ENCODE measurements around the gene SCNN1G. TPM values are rescaled to one million over a fixed set of nuclear protein-coding genes. Genes with fewer than 3 reads are reported as not detected.
A peak's percentile ranks its signal among the peaks of the same experiment; 100 is the strongest.

SCNN1G gene
- polyA plus RNA-seq, 3 donors = not detected

GRCh38 chr16:23222929-23223328 lies 40.4 kb downstream of the SCNN1G start:
- Histone ChIP-seq H3K27ac (ENCODE audit: low read depth in 1 of 2, low read length in 2 of 2) (no peak overlapping the region), H3K4me3 (replicated peaks in 1 of 3; ENCODE audit: low read depth in 2 of 3, low read length in 3 of 3) (no peak overlapping the region), H3K4me1 (ENCODE audit: control insufficient read depth in 1 of 2, insufficient read depth in 2 of 2, low read length in 2 of 2) (no peaks in the 10 kb centered on the region), H3K9me3 (replicated peaks in 1 of 2; ENCODE audit: control insufficient read depth in 1 of 2, insufficient read depth in 1 of 2, low read length in 2 of 2) (no peaks in the 10 kb centered on the region), H3K79me2 (ENCODE audit: insufficient read depth, low read length) (no peaks in the 10 kb centered on the region), H4K20me1 (ENCODE audit: insufficient read depth, low read length) (no peaks in the 10 kb centered on the region), H3K36me3 (replicated peaks in 1 of 2; ENCODE audit: control insufficient read depth in 1 of 2, insufficient read depth in 2 of 2, low read length in 2 of 2) (no peaks in the 10 kb centered on the region), H3K27me3 (ENCODE audit: control insufficient read depth in 2 of 2, insufficient read depth in 2 of 2, low read length in 2 of 2) (peaks cover 0 to 2% of the 10 kb centered on the region in 2 donors), H3K4me2 (replicated peaks; ENCODE audit: extremely low read depth, low read length, poor library complexity, severe bottlenecking) (no peak overlapping the region), H3K9ac (ENCODE audit: insufficient read depth, low read length, poor library complexity, severe bottlenecking) (no peak overlapping the region), H2AFZ (ENCODE audit: insufficient read depth, low read depth, low read length, poor library complexity, severe bottlenecking) (no peak overlapping the region)
- peaks cover 0 to 6% (median 3%) of the 10 kb centered on the region in 7 donors for H3K9me3 Mint-ChIP-seq
- no peaks in the 10 kb centered on the region for H3K36me3 Mint-ChIP-seq
- DNase-seq = no peak
- intact Hi-C loops (cut with micrococcal nuclease) = no loop called here
- no peak overlapping the region for H3K4me3 Mint-ChIP-seq
- no peaks in the 10 kb centered on the region for H3K4me1 Mint-ChIP-seq
- H3K27me3 Mint-ChIP-seq (ENCODE audit: low read depth in 3 of 3) = peaks cover 3 to 9% (median 5%) of the 10 kb centered on the region in 3 donors
- TF ChIP-seq, protein P1, sequence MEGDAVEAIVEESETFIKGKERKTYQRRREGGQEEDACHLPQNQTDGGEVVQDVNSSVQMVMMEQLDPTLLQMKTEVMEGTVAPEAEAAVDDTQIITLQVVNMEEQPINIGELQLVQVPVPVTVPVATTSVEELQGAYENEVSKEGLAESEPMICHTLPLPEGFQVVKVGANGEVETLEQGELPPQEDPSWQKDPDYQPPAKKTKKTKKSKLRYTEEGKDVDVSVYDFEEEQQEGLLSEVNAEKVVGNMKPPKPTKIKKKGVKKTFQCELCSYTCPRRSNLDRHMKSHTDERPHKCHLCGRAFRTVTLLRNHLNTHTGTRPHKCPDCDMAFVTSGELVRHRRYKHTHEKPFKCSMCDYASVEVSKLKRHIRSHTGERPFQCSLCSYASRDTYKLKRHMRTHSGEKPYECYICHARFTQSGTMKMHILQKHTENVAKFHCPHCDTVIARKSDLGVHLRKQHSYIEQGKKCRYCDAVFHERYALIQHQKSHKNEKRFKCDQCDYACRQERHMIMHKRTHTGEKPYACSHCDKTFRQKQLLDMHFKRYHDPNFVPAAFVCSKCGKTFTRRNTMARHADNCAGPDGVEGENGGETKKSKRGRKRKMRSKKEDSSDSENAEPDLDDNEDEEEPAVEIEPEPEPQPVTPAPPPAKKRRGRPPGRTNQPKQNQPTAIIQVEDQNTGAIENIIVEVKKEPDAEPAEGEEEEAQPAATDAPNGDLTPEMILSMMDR (IDR thresholded peaks at IDR 0.05) = no peak
- peak overlapping the region in 1 of 7 donors; percentile 8 for H3K27ac Mint-ChIP-seq

DNA sequence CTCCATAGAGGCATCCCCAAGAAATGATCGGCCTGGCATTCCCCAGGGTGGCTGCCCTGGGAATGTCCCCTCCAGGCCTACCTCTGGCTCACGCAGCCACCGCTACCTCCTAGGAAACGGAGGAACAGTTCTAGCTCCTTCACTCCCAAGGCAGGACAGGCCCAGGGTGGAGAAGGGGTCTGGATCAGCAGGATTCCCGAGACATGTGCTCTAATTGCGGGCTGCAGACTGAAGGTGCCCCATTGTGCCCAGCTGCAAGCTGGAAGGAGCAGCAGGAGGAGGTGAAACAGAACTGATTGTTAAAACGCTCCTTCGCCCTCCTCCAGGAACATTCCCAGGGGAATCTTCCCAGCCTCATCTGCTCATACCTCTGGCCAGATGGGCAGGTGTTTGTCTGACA lies 40.8 kb downstream of the SCNN1G start:
- H3K4me2 ChIP-seq (replicated peaks; ENCODE audit: extremely low read depth, low read length, poor library complexity, severe bottlenecking) = no peak overlapping the region
- no peaks in the 10 kb centered on the region for H3K79me2 ChIP-seq (ENCODE audit: insufficient read depth, low read length)
- Mint-ChIP-seq H3K4me1 (no peaks in the 10 kb centered on the region), H3K27ac (no peak overlapping the region), H3K27me3 (ENCODE audit: low read depth in 3 of 3) (peaks cover 3 to 9% (median 5%) of the 10 kb centered on the region in 3 donors), H3K9me3 (peaks cover 0 to 6% (median 3%) of the 10 kb centered on the region in 7 donors), H3K36me3 (no peaks in the 10 kb centered on the region), H3K4me3 (no peak overlapping the region)
- no peaks in the 10 kb centered on the region for H4K20me1 ChIP-seq (ENCODE audit: insufficient read depth, low read length)
- intact Hi-C loops (cut with micrococcal nuclease) = no loop called here
- H3K9ac ChIP-seq (ENCODE audit: insufficient read depth, low read length, poor library complexity, severe bottlenecking) = no peak overlapping the region
- no peaks in the 10 kb centered on the region for H3K9me3 ChIP-seq (replicated peaks in 1 of 2; ENCODE audit: control insufficient read depth in 1 of 2, insufficient read depth in 1 of 2, low read length in 2 of 2)
- TF ChIP-seq, protein P1 (IDR thresholded peaks at IDR 0.05) = no peak
- no peak overlapping the region for H2AFZ ChIP-seq (ENCODE audit: insufficient read depth, low read depth, low read length, poor library complexity, severe bottlenecking)
- no peaks in the 10 kb centered on the region for H3K36me3 ChIP-seq (replicated peaks in 1 of 2; ENCODE audit: control insufficient read depth in 1 of 2, insufficient read depth in 2 of 2, low read length in 2 of 2)
- no peak overlapping the region for H3K4me3 ChIP-seq (replicated peaks in 1 of 3; ENCODE audit: low read depth in 2 of 3, low read length in 3 of 3)
- WGBS (ENCODE audit: insufficient coverage) = 82% methylated on average over 4 of the region's 8 CpGs
- no peak for DNase-seq
- H3K27ac ChIP-seq (ENCODE audit: low read depth in 1 of 2, low read length in 2 of 2) = no peak overlapping the region
- H3K4me1 ChIP-seq (ENCODE audit: control insufficient read depth in 1 of 2, insufficient read depth in 2 of 2, low read length in 2 of 2) = no peaks in the 10 kb centered on the region
- peaks cover 0 to 2% of the 10 kb centered on the region in 2 donors for H3K27me3 ChIP-seq (ENCODE audit: control insufficient read depth in 2 of 2, insufficient read depth in 2 of 2, low read length in 2 of 2)

All from CD14-positive monocyte (primary cell).